HK-2 (cell line): Measurements from ENCODE around the gene NID2.

Source experiments
- DNase-seq: peaks from one replicate; pipeline ENCODE4 v3.0.0-alpha.2; 2018; ENCODE audit not compliant: unreplicated experiment

NID2 gene

DNA sequence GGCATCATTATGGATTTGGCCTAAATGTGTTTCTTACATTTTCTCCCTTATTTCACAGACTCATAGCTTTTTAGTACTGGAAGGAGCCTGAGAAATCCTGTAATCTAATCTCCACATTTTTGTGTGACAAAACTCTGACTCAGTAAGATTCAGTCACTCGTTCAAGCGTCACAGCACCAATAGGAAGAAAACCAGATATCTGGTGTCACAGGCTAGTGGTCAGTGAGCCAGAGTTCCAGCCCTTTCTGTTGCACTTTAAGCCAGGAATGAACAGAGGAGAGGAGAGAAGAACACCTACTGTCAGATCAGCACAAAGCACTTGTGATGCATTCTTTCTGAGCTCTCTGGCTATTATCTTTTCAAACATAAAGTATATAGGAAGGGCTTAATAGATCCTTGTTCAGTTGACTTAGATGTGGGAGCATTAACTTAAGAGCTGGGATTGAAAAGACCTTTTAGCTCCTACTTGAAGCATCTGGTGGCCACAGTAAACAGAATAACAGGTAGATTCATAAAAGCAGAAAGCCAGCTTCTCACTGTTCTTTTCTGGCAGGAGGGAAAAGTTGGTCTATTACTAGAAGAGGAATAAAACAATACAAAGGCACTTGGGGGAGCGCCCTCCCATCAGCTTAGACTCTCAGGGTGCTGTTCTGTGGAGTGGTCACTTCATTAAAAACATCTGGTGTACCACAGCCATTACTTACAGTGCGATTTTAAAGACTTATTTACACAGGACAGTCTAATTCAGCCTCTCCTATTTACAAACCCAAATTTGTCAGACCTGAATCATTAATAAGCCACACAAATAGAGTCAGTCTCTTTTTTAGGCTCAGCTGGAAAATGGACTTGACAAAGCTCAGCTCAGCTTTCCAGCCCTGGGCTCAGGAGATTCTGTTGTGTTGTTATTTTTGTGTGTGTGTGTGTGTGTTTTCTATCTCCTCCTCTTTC lies 12.2 kb upstream of the NID2 start:
- DNase-seq = peak; percentile 59

DNA sequence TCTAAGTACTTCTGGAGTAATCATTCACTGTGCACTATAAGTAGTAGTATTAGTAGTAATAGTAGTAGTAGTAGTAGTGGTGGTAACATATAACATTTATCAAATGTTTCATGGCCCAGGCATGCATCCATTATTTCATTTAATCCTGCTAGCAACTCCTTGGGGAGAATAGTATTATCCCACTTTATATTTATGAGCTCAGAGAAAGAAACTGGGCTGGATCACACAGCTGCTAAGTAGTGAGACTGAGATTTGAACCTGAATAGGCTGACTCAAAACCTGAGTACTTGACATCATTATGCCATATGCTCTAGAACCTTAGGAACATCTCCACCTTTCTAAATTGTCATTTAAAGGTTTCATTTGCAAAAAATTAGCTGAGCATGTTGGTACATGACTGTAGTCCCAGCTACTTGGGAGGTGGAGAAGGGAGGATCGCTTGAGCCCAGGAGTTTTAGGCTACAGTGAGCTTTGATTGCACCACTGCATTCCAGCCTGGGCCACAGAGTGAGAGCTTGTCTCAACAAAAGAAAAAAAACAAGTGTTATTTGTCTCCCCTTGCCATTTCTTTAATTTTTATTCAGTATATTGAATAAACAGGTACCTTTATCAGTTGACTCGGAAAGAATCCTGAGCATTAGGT lies 11.4 kb upstream of the NID2 start:
- peak; percentile 29 for DNase-seq

DNA sequence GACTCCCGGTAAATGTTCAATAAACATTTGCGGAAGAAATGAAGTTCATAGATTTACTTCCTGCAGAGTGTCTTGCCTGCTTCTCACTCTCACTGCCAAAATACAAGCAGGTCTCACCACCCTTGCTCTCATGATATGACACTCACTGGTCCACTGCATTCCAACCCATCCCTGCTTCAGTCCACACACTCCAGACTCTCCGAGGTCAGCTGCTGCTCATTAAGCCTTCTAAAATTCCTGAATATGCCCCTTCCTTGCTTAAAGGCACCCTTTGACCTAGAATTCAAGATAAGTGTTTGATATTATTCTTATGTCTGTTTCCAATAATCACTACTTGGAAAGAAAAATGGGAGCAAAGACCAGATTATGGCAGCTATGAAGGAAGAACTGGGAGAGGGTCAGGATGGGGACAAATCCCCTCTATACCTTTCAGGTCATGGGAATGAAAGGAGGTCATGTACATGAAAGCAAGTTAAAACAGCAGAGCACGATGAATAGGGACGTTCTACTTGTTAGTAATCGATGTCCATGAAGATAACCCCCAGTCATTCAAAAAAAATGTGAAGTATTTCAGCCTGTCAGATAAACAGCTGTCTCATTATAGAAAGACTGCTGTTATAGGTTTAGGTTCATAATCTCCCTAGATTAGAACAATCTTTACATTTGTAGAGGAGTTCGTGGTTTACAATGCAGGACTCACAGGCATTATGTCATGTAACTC lies 10.5 kb upstream of the NID2 start:
- no peak for DNase-seq

DNA sequence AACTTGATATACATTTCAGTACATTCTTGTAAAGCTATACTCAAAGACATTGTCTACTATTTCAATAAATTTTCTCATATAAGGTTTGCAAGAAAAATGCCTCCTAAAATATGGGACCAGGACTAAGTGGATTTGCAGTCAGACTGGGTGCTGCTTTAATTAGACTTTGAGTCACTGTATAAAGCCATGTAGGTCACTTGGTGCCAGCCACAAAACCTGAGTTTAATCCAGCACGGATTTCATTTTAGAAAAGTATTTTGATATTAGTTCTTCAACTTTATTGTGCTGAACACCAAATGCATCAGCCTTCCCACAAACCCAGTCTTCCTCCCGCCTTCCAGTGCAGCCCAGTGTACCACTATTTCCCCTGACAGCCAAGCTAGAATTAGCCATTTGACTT lies 9.9 kb upstream of the NID2 start:
- no peak for DNase-seq

DNA sequence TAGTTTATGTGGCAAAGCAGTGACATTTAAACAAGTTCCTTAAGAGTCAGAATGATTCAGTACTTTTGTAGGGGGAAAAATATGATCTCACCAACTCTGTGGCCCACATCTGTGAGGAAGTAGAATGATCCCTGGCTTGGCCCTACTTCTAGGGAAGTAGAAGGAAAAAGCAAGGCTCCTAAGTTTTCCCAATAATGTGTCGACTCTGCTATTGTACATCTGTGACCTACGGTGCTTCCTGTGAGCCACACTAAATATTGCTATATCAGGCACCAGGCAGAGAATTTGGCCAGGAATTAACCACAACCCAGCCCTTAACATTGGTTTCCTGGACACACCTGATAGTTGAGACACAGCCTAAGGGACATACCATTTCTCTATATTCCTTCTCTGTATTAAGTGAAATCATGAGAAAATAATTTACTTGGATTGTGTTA lies 9.3 kb upstream of the NID2 start:
- no peak for DNase-seq

DNA sequence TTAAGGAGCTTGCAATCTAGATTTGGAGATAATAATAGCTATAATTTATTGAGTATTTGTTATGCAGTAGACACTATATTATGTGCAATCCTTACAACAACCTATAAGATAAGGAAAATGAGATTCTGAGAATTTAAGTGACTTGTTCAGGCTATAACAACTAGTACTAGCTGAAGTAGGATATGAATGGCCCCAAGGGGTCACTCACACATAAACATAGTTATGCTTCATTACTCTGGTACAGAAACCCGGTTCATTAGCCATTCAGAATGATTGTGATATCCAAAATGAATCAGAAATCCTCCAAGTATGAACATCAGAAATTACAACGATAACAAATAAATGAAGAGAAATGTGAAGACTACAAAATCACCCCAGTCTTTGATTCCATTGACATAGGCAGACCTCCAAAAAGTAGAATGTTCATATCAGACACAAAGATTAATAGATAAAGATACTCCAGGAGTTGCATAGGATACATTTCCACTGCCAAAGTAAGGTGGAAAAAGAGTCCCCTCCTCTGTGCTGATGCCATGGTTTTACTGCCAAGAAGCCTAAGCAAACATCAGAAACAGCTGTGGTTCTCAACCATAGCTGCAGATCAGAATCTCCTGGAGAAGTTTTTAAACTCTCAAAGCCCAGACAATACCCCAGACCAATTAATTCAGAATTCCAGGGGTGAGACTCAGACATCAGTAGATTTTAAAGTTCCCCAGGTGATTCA lies 8.6 kb upstream of the NID2 start:
- DNase-seq = no peak

DNA sequence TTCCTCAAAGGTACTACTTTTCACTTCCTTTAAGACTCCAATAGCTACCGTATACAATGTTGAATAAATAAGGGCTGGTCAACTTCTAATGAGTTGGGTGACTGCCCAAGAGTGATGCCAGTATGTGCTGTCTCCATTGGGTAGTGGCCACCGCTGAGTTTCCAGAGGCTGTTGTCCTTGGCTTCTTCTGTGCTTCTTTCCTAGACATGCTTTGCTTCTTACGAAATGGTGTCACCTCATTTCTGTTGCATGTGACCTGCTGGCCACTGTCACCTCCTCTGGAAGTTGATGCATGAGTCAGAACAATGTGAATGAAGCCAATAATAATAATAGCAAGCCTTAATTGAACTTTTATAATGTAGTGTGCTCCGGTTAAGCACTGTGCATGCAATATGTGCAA lies 7.5 kb upstream of the NID2 start:
- no peak for DNase-seq

DNA sequence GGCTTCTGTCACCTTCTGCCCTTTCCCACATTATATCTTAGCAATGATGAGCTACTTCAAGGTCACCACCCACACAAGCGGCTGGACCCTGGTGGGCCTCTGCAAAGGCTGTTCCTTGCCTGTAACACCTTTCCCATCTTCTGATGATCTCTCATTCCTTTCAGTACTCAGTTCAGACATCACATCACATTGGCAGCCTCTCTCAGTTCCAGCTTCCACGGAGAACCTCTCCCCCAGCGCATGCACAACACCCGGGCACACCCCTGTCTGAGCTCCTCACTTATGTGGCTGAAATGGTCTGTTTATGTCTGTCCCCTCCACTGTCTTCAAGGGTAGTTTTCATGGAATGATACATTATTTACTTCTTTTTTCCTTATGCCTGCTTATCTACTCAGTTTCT lies 6.5 kb upstream of the NID2 start:
- DNase-seq = no peak

DNA sequence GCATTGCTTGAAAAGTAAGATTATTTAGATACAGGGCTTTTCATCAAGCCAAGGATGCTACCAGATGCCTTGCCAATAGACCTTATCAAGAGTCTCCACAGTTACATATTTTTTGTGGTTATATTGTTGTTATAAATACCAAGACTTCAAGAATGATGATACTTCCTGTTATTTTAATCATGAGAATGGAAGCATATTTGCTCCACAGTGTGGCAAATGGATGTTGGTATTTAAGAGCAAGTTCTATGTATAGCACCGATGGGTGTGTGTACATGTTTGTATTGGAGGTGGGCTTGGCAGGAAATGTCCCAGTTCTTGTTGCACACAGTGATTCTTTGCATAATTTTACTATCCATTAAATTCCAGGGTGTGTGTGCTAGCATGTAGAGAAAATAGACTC lies 4.4 kb upstream of the NID2 start:
- DNase-seq = no peak

DNA sequence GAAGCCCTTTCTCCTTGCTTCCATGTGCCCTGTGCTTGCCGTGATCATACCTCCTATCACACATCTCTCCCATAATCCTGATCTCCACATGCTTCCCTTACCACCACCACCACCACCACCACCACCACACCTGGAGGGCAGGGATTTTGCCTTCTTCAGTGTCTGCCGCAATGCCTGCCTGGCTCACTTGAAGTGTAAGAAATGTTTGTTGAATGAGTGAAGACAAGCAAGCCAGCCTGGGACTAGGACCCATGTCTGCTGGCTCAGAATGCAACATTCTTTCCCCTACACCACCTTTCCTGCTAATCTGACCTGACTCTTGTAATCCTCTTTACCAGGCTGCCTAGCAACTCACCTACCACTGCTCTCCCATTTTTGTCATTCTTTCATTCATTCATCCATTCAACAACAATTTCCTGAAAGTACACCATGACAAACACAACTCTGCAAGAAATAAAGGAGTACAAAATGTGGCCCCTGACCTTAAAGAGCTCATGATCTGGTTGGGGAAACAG lies 3.5 kb upstream of the NID2 start:
- DNase-seq = no peak

DNA sequence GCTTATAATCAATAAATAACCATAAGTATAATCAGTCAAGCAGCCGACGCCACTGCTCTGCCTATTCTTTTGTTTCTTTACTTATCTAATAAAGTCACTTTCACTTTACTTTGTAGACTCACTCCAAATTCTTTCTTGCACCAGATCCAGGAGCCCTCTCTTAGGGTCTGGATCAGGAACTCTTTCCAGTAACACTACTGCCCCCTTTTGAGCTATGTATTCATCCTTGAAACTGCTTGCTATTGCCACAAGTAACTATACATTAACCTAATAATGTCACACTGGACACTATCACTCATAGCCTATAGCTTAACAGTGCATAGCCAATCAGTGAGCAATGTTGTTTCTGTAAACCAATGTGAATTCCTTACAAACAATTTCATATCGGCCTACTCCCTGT lies 2.8 kb upstream of the NID2 start:
- no peak for DNase-seq

DNA sequence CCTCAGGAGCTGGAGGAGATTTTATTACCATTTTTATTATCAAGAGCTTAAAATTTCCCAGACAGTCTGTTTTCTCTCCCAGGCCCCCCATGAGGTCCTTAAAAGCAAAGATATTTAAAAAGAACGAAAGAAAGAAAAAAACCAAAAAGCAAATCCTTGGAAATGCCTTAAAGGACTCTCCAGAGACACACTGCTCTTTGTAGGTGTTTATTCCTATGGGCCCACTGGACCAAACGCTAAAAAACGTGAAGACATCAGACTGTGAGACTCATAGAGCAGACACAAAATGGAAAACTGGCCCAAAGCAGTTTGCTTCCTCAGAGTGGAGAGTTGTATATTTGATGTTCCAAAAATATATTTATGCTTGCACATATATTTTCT lies 1.2 kb upstream of the NID2 start:
- no peak for DNase-seq

DNA sequence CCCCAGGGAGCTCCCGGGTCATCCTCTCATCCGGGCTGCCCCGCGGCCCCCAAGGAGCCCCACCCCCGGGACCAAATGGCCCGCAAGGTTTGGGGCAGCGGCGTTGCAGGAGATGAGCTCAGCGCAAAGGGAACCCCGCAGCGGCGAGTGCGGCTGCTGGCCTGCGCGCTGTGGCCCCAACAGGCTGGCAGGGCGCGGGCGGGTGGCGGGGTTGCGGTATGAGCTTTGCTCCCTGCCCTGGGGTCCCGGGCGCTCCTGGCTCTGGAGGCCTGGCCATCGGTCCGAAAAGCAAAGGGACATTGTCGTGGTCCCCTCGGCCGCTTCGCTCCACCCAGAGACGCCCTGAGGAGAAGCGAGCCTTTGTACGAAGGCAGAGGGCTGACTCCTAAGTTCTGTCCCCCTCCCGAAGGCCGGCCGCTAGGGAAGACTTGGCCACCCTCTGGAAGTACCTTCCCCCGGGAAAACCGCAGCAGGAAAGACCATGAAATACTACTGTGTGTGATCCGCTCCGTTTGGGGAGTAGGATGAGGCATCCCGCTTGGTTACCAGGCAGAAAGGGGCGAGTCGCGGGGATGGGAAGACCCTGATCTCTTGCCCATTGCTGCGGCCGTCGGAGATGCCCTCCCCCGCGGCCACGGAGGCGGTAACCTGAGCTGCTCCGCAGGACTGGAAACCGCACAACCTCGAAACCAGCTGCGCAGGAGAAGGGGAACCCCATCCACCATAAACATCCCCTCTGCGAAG lies 620 bp upstream of the NID2 start:
- no peak for DNase-seq

DNA sequence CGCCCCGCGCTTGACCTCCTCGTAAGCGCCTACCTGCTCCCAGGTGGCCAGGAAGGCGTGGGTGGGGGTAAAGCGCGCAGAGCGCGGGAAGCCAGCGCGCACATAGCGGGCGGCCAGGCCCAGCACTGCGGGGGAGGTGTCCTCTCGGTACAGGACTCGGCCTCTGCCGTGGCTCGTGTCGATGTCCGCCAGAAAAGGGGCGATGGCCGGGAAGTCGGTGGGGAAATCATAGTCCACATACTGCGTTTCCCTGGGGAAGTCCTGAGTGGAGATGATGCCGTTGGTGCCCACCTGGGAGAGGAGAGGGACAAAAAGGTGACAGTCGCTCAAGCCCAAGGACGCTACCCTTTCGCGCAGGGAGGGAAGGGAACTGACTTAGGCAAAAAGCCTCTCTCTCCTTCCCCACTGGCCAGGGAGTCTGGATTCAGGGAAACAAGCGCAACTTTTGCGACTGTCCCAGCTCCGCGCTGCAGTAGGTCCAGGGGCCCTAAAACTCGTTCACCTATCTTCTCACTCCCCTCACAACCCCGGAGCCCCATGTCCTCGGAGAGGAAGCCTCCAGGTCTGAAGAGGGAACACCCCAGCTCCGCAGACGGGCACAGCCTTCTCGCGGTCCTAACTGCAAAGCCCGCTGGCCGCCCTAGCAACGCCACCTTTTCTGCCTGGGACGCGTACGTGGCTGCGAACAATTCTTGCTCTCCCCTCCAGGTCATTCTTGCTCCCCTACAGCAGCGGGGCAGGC lies 815 bp downstream of the NID2 start:
- peak; percentile 36 for DNase-seq

DNA sequence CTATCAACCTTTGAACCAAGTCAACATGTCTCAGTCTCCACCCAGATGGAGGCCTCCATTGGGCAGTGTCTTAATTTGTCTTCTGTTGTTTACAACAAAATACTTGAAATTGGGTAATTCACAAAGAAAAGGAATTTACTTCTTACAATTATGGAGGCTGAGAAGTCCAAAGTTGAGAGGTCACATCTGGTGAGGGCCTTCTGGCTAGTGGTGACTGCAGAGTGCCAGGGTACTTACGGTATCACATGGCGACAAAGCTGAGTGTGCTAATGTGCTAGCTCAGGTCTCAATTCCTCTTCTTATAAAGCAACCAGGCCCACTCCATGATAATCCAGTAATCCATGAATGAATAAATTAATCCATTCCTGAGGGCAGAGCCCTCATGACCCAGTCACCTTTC lies 4.7 kb downstream of the NID2 start:
- no peak for DNase-seq

DNA sequence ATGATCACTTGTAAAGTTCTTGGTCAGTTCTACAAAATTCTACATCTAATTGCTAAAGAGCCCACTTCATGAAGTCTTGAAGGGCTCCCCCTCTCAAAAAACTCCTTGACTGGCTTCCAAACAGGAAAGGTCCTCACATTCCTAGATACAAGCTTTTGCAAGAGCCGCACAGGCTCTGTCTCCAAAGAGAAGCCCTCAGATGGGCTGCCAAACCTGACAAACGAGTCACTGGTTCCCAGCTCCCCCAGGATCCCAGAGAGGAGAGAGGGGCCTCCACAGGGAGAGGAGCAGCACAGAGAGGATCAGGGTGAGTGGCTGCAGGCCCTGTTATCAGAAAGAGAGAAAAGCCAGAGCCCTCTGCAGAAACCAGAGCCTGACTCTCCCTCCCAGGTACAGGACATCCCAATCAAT lies 5.8 kb downstream of the NID2 start:
- no peak for DNase-seq

DNA sequence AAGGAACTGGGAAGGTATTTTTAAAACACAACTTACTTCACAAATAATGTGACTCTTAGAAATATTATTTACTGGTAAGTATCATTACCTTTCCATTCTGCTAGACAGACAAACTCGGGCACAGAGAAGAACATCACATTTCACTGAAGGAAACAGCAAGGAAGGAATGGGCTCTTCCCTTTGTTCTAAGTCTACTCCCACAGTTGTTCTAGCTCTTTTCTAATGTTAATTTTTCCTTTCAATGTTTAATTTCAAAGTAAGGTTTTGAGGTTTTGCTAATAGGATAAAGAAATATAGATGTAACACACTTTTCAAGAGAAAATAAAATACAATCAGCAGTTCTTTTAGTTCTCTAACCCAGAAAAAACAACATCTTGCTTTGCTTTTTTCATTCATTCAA lies 7.0 kb downstream of the NID2 start:
- DNase-seq = no peak

DNA sequence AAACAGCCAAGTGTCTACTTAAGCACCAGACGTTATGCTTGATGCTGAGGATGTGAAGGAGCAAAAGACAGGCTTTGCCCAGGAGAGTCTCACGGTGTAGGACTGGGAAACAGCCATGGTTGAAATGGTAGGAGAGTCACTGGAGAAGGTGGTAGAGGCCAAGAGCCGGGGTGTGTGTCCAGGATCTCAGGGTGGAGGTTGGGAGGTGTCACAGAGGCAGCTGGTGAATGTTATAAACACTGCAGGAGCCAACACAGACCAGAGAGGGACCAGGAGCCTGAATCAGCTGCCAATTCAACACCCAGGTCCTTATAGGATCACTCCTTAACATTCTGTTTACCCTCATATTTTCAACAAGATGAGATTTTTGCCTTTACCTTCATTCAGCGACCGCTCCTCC lies 7.5 kb downstream of the NID2 start:
- DNase-seq = no peak

DNA sequence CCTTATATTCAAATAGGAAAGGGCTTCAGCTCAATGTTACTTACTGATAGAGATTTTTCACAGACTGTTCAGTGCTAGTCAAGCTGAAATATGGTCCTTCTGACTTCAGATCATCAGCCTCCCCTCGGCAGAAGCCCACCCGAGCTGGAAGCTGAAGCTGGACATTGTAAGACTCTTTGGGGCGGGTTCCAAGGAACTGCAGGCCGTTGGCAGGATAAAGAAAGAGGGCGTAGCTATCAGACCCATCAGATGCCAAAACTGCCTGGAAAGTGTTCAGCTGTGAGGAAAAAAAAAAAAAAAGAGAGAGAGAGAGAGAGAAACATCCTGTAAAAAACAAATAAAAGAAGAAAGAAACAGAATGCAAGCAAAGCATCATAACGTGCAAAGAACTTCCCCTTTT lies 8.8 kb downstream of the NID2 start:
- DNase-seq = no peak

DNA sequence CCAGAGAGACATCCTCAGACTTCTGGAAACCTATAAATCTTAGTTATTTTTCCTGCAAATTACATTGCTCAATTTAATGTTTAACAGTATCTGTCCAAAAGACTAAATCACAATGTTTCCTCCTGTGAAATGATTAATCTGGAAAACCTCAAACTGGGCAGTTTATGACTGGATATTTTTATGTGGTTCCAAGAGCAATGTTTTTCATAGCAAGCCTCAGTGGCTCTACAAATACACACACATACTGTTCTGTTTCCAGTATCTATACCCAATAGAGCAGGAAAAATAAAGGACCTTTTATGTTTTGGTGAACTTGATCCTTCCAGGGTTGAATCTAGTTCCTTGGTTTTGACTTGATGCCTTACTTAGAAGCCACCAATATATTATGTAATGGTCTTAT lies 9.2 kb downstream of the NID2 start:
- DNase-seq = no peak
